MCF 10A (cell line): ENCODE results near the gene MICOS13. TPM values are rescaled to one million over a fixed set of nuclear protein-coding genes. Genes with fewer than 3 reads are reported as not detected.
A peak's percentile ranks its signal among the peaks of the same experiment; 100 is the strongest.

Source experiments
- Bru-seq: library from RNA; stranded (reverse); fragments of 400-500 nt; gene quantifications from one replicate; lab custom pipeline; 2021; lab: Mats Ljungman, UMichigan
- BruChase-seq, 2 experiments: library from RNA; stranded (reverse); fragments of 400-500 nt; gene quantifications; one replicate each; lab custom pipeline; 2021; lab: Mats Ljungman, UMichigan
- BruUV-seq: library from RNA; stranded (reverse); fragments of 400-500 nt; replicated peaks from 2 replicates; lab custom pipeline; 2021; lab: Mats Ljungman, UMichigan
- CTCF ChIA-PET: fragments of 300-600 bp; sonication (Branson Sonifier 250); formaldehyde crosslinking; extraction: SDS; loops from one replicate; lab custom pipeline; 2021; ENCODE audit warnings: antibody characterized with exemption, inconsistent platforms; lab: Yijun Ruan, JAX
- POLR2A ChIA-PET: fragments of 300-600, 350-650 bp; sonication (Branson Sonifier 250); formaldehyde crosslinking; extraction: SDS; loops from one replicate; lab custom pipeline; 2020; ENCODE audit warnings: antibody characterized with exemption, inconsistent platforms; lab: Yijun Ruan, JAX
- DNase-seq: peaks from one replicate; pipeline ENCODE4 v3.0.0-alpha.2; 2018; ENCODE audit not compliant: unreplicated experiment
- H3K27ac Mint-ChIP-seq: one replicate; pipeline ENCODE4 v1.8.0; 2022; ENCODE audit warnings: mild to moderate bottlenecking, low read depth, mixed read lengths; ENCODE audit not compliant: unreplicated experiment
- H3K27me3 Mint-ChIP-seq: one replicate; pipeline ENCODE4 v1.8.0; 2022; ENCODE audit warnings: mixed read lengths; ENCODE audit not compliant: insufficient read depth, unreplicated experiment
- H3K36me3 Mint-ChIP-seq: one replicate; pipeline ENCODE4 v1.8.0; 2022; ENCODE audit warnings: mild to moderate bottlenecking, moderate library complexity, mixed read lengths; ENCODE audit not compliant: insufficient read depth, unreplicated experiment
- H3K4me1 Mint-ChIP-seq: one replicate; pipeline ENCODE4 v1.8.0; 2022; ENCODE audit warnings: mixed read lengths; ENCODE audit not compliant: insufficient read depth, unreplicated experiment
- H3K4me3 Mint-ChIP-seq: one replicate; pipeline ENCODE4 v1.8.0; 2022; ENCODE audit warnings: mild to moderate bottlenecking, moderate library complexity, mixed read lengths; ENCODE audit not compliant: unreplicated experiment
- H3K9me3 Mint-ChIP-seq: one replicate; pipeline ENCODE4 v1.8.0; 2022; ENCODE audit warnings: mixed read lengths; ENCODE audit not compliant: unreplicated experiment
- CTCF ChIP-seq: fragments of 200-600 bp; IDR thresholded peaks from one replicate; pipeline ENCODE4 v1.8.0; 2022; ENCODE audit warnings: antibody characterized with exemption, mild to moderate bottlenecking; ENCODE audit not compliant: unreplicated experiment
- intact Hi-C: fragments of 100-400 bp; cut with micrococcal nuclease; formaldehyde crosslinking; loops from 2 replicates; pipeline ENCODE4 v1.14.1; 2022
- long read RNA-seq: library from polyadenylated mRNA; stranded (forward); transcript quantifications from one replicate; pipeline ENCODE4 v2.0.0, GENCODE V29; 2022
- total RNA-seq: library from RNA; stranded (reverse); gene quantifications from 2 replicates; pipeline ENCODE4 v1.2.3, GENCODE V29; 2022

The MICOS13 gene
- total RNA-seq (51.5 and 73.0 TPM in 2 replicates), Bru-seq, nascent RNA (percentile 66 among the genes with signal in this experiment), BruChase-seq, experiment 1, labeled RNA remaining after a 6-hour chase (percentile 58 among the genes with signal in this experiment), BruChase-seq, experiment 2, labeled RNA remaining after a 2-hour chase (percentile 58 among the genes with signal in this experiment)
- long read RNA-seq, transcript C19orf70-204 (4 exons, 655 nt) = minor isoform, 9 of 136 reads
- long read RNA-seq, transcript C19orf70-201 (4 exons, 896 nt) = major isoform, 117 of 136 reads
- long read RNA-seq, partial matches to known transcripts = 3 of 136 reads
- long read RNA-seq, other reads (novel, unspliced or antisense) = 6 of 136 reads

- Mint-ChIP-seq H3K9me3 (no peaks in the 10 kb centered on the region), H3K4me3 (peak within 1 kb of the TSS; percentile 76), H3K36me3 (no peaks in the 10 kb centered on the region), H3K4me1 (peaks cover 31% of the 10 kb centered on the region), H3K27me3 (no peaks in the 10 kb centered on the region), H3K27ac (peak within 1 kb of the TSS; percentile 98)
- intact Hi-C loops = loop anchor here (1.0 kb wide), 1 partner anchor 10 kb away; the partner anchor contains the start of gene RPL36
- ChIA-PET CTCF (no interaction called here), POLR2A (interaction anchor here (1.1 to 2.1 kb wide), 4 partner anchors 9 to 56 kb away, joined by 5 to 23 read pairs (median 6); partner anchors contain the start of gene RPL36)
- peak; percentile 99 for DNase-seq
- no TSS peak for BruUV-seq
- no peak for TF ChIP-seq CTCF
Observed at GRCh38 chr19:5680437-5681368, at the start of gene MICOS13, which contains the start of gene HSD11B1L. Gene MICOS13, minus strand, starts transcription at chr19:5680516. Its CDS starts 30 bp downstream, at chr19:5680486. Gene HSD11B1L, plus strand, starts transcription at chr19:5681027. Its CDS starts 3,806 bp downstream, at chr19:5684833.

GRCh38 chr19:5727453-5728050, 47.2 kb upstream of the MICOS13 start:
- intact Hi-C loops = no loop called here
- ChIA-PET CTCF (interaction anchor here (0.6 kb wide), 1 partner anchor 9 kb away, joined by 3 read pairs; no protein-coding TSS in a partner anchor), POLR2A (no interaction called here)
- no peak for DNase-seq
- Mint-ChIP-seq H3K4me3 (no peak overlapping the region), H3K36me3 (peaks cover 7% of the 10 kb centered on the region), H3K4me1 (no peaks in the 10 kb centered on the region), H3K27ac (no peak overlapping the region), H3K27me3 (peaks cover 10% of the 10 kb centered on the region), H3K9me3 (no peaks in the 10 kb centered on the region)
- no TSS peak for BruUV-seq
- TF ChIP-seq CTCF = no peak

GRCh38 chr19:5719961-5720790, 39.9 kb upstream of the MICOS13 start, which contains the start of the genes CATSPERD and LONP1:
Gene CATSPERD, plus strand, starts transcription at chr19:5720637. Its CDS starts 101 bp downstream, at chr19:5720738.
Gene LONP1, minus strand, starts transcription at chr19:5720146. Its CDS starts 14 bp downstream, at chr19:5720132.
- POLR2A ChIA-PET = interaction anchor here (0.5 to 6.4 kb wide), 26 partner anchors 9 to 1802 kb away, joined by 3 to 119 read pairs (median 4); partner anchors contain the start of genes CLPP, DUS3L, MCOLN1 and NDUFA11
- peaks cover 32% of the 10 kb centered on the region for H3K36me3 Mint-ChIP-seq
- H3K27me3 Mint-ChIP-seq = no peaks in the 10 kb centered on the region
- CTCF ChIA-PET = interaction anchor here (0.6 to 5.0 kb wide), 9 partner anchors 12 to 780 kb away, joined by 3 to 43 read pairs (median 3); partner anchors contain the start of gene RPL36
- intact Hi-C loops = loop anchor here (1.0 kb wide), 2 partner anchors 30 to 53 kb away; partner anchors contain the start of gene RPL36
- H3K4me3 Mint-ChIP-seq = peak within 1 kb of the TSS; percentile 86
- peaks cover 3% of the 10 kb centered on the region for H3K4me1 Mint-ChIP-seq
- TF ChIP-seq CTCF = peak; percentile 84
- BruUV-seq = no TSS peak
- no peaks in the 10 kb centered on the region for H3K9me3 Mint-ChIP-seq
- H3K27ac Mint-ChIP-seq = peak within 1 kb of the TSS; percentile 89
- DNase-seq = peak; percentile 99
